ENCODE data around the gene SUPT20HL2.

DNA sequence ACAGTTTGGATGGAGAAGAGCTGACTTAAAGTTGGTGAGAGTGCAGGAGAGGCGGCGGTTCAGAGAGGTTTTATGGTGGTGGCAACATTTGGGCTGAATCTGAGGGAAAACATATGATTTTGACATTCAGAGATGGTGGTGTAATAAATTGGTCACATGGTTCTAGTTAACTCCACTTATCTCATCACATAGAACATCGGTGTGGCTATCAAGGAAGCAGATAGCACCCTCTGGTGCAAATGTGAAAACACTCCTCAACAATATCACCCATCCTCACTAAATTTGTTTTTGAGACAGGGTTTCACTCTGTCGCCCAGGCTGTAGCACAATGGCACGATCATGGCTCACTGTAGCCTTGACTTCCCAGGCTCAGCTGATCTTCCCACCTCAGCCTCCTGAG lies 28.8 kb downstream of the SUPT20HL2 start:
- TF ChIP-seq ARNTL (CRISPR knock-in tag; IDR thresholded peaks at IDR 0.05; ENCODE audit: borderline replicate concordance, low read depth) (no peak), RARB (CRISPR knock-in tag; IDR thresholded peaks at IDR 0.05) (no peak), ZC3H10 (CRISPR knock-in tag; IDR thresholded peaks at IDR 0.05) (no peak), BACH2 (CRISPR knock-in tag; IDR thresholded peaks at IDR 0.05; ENCODE audit: borderline replicate concordance) (no peak), CSDC2 (CRISPR knock-in tag; IDR thresholded peaks at IDR 0.05) (no peak), ZNF8 (CRISPR knock-in tag; IDR thresholded peaks at IDR 0.05) (no peak)
- TF ChIP-seq, protein P1, sequence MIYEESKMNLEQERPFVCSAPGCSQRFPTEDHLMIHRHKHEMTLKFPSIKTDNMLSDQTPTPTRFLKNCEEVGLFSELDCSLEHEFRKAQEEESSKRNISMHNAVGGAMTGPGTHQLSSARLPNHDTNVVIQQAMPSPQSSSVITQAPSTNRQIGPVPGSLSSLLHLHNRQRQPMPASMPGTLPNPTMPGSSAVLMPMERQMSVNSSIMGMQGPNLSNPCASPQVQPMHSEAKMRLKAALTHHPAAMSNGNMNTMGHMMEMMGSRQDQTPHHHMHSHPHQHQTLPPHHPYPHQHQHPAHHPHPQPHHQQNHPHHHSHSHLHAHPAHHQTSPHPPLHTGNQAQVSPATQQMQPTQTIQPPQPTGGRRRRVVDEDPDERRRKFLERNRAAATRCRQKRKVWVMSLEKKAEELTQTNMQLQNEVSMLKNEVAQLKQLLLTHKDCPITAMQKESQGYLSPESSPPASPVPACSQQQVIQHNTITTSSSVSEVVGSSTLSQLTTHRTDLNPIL (CRISPR knock-in tag; IDR thresholded peaks at IDR 0.05; ENCODE audit: low read depth): no peak
- TF ChIP-seq, protein P2, sequence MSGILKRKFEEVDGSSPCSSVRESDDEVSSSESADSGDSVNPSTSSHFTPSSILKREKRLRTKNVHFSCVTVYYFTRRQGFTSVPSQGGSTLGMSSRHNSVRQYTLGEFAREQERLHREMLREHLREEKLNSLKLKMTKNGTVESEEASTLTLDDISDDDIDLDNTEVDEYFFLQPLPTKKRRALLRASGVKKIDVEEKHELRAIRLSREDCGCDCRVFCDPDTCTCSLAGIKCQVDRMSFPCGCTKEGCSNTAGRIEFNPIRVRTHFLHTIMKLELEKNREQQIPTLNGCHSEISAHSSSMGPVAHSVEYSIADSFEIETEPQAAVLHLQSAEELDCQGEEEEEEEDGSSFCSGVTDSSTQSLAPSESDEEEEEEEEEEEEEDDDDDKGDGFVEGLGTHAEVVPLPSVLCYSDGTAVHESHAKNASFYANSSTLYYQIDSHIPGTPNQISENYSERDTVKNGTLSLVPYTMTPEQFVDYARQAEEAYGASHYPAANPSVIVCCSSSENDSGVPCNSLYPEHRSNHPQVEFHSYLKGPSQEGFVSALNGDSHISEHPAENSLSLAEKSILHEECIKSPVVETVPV (CRISPR knock-in tag; IDR thresholded peaks at IDR 0.05): no peak
